IPS DF 6.9 (cell line): ENCODE measurements around the gene ESCO1.

Experiments
- DNase-seq: peaks from one replicate; pipeline ENCODE4 v3.0.0-alpha.2; 2013; ENCODE audit warnings: low read depth, low spot score
- H3K27ac ChIP-seq: one replicate; pipeline ENCODE4 v1.5.1; 2013; ENCODE audit warnings: low read length, control low read depth
- H3K27me3 ChIP-seq: 2 replicates; pipeline ENCODE4 v1.6.1; 2013; ENCODE audit warnings: mild to moderate bottlenecking, low read length; ENCODE audit not compliant: control insufficient read depth, insufficient read depth
- H3K36me3 ChIP-seq: 2 replicates; pipeline ENCODE4 v1.6.1; 2013; ENCODE audit warnings: low read length; ENCODE audit not compliant: control insufficient read depth, insufficient read depth
- H3K4me1 ChIP-seq: 2 replicates; pipeline ENCODE4 v1.6.1; 2013; ENCODE audit warnings: low read length; ENCODE audit not compliant: control insufficient read depth, insufficient read depth
- H3K4me3 ChIP-seq: 2 replicates; pipeline ENCODE4 v1.5.1; 2013; ENCODE audit warnings: mild to moderate bottlenecking, low read length
- H3K9me3 ChIP-seq: 2 replicates; pipeline ENCODE4 v1.6.1; 2013; ENCODE audit warnings: low read length, inconsistent platforms; ENCODE audit not compliant: control insufficient read depth, insufficient read depth
- WGBS: extraction: QIAGEN DNeasy Blood & Tissue Kit; methylation state at CpG from one replicate; pipeline ENCODE4 v1.1.7; 2013; ENCODE audit warnings: mixed read lengths, missing lambda C conversion rate; ENCODE audit not compliant: insufficient read length, insufficient coverage; 5-methylcytosine and 5-hydroxymethylcytosine counted together

ESCO1 gene

GRCh38 chr18:21575656-21576055 is 24.8 kb downstream of the ESCO1 start:
- no CpG with 5 or more reads among the region's 4 CpGs for WGBS
- no peaks in the 10 kb centered on the region for H3K9me3 ChIP-seq
- H3K4me3 ChIP-seq: no peak overlapping the region
- no peak overlapping the region for H3K27ac ChIP-seq
- DNase-seq: no peak
- no peaks in the 10 kb centered on the region for H3K36me3 ChIP-seq
- H3K27me3 ChIP-seq: no peaks in the 10 kb centered on the region
- no peaks in the 10 kb centered on the region for H3K4me1 ChIP-seq

GRCh38 chr18:21571772-21572171 is 28.7 kb downstream of the ESCO1 start:
- no peaks in the 10 kb centered on the region for H3K36me3 ChIP-seq

GRCh38 chr18:21559195-21559594 is 41.3 kb downstream of the ESCO1 start:
- Histone ChIP-seq H3K4me1 (no peaks in the 10 kb centered on the region), H3K9me3 (no peaks in the 10 kb centered on the region), H3K27me3 (no peaks in the 10 kb centered on the region), H3K4me3 (no peak overlapping the region), H3K27ac (no peak overlapping the region), H3K36me3 (peaks cover 2% of the 10 kb centered on the region; the same call in 1 of the 2 replicates)
- no peak for DNase-seq

More at GRCh38 chr18:21571772-21572171, 28.7 kb downstream of the ESCO1 start:
- Histone ChIP-seq H3K27me3 (no peaks in the 10 kb centered on the region), H3K4me1 (no peaks in the 10 kb centered on the region), H3K4me3 (no peak overlapping the region), H3K27ac (no peak overlapping the region), H3K9me3 (no peaks in the 10 kb centered on the region)
- no peak for DNase-seq

GRCh38 chr18:21557607-21558253 is 42.8 kb downstream of the ESCO1 start:
- Histone ChIP-seq H3K27me3 (no peaks in the 10 kb centered on the region), H3K4me1 (no peaks in the 10 kb centered on the region), H3K4me3 (no peak overlapping the region), H3K9me3 (no peaks in the 10 kb centered on the region), H3K27ac (no peak overlapping the region), H3K36me3 (peaks cover 2% of the 10 kb centered on the region; the same call in 1 of the 2 replicates)
- no CpG with 5 or more reads among the region's 6 CpGs for whole genome bisulfite sequencing
- no peak for DNase-seq

GRCh38 chr18:21550510-21550970 is 50.0 kb downstream of the ESCO1 start:
- no peak overlapping the region for H3K27ac ChIP-seq
- no CpG with 5 or more reads among the region's 11 CpGs for WGBS
- H3K4me3 ChIP-seq: no peak overlapping the region
- H3K27me3 ChIP-seq: no peaks in the 10 kb centered on the region
- H3K36me3 ChIP-seq: peaks cover 4% of the 10 kb centered on the region; the same call in 1 of the 2 replicates
- no peaks in the 10 kb centered on the region for H3K9me3 ChIP-seq
- no peak for DNase-seq
- no peaks in the 10 kb centered on the region for H3K4me1 ChIP-seq

- no CpG with 5 or more reads among the region's 2 CpGs for WGBS
- Histone ChIP-seq H3K4me3 (no peak overlapping the region), H3K4me1 (no peaks in the 10 kb centered on the region), H3K9me3 (no peaks in the 10 kb centered on the region), H3K36me3 (peaks cover 4% of the 10 kb centered on the region; the same call in 1 of the 2 replicates), H3K27ac (no peak overlapping the region), H3K27me3 (no peaks in the 10 kb centered on the region)
- no peak for DNase-seq
Measured at GRCh38 chr18:21548647-21549046, 51.9 kb downstream of the ESCO1 start.

- no peak overlapping the region for H3K4me3 ChIP-seq
- no peaks in the 10 kb centered on the region for H3K9me3 ChIP-seq
- no peaks in the 10 kb centered on the region for H3K27me3 ChIP-seq
- H3K27ac ChIP-seq: no peak overlapping the region
- no peaks in the 10 kb centered on the region for H3K4me1 ChIP-seq
- peaks cover 4% of the 10 kb centered on the region; the same call in 1 of the 2 replicates for H3K36me3 ChIP-seq
- no CpG with 5 or more reads among the region's 5 CpGs for WGBS
- DNase-seq: no peak
Measured at GRCh38 chr18:21546423-21546822, 54.1 kb downstream of the ESCO1 start.

- no peaks in the 10 kb centered on the region for H3K36me3 ChIP-seq
- H3K9me3 ChIP-seq: no peaks in the 10 kb centered on the region
- H3K4me3 ChIP-seq: no peak overlapping the region
- no peak overlapping the region for H3K27ac ChIP-seq
- no peaks in the 10 kb centered on the region for H3K4me1 ChIP-seq
- no peaks in the 10 kb centered on the region for H3K27me3 ChIP-seq
- DNase-seq: no peak
- WGBS: no CpG with 5 or more reads among the region's 3 CpGs
Measured at GRCh38 chr18:21538230-21538629, 62.3 kb downstream of the ESCO1 start.

- DNase-seq: no peak
- WGBS: no CpG with 5 or more reads among the region's 1 CpG
- H3K4me1 ChIP-seq: no peaks in the 10 kb centered on the region
- no peaks in the 10 kb centered on the region for H3K27me3 ChIP-seq
- no peak overlapping the region for H3K27ac ChIP-seq
- H3K9me3 ChIP-seq: no peaks in the 10 kb centered on the region
- H3K4me3 ChIP-seq: no peak overlapping the region
- no peaks in the 10 kb centered on the region for H3K36me3 ChIP-seq
Measured at GRCh38 chr18:21534327-21534726, 66.2 kb downstream of the ESCO1 start.

- Histone ChIP-seq H3K27ac (no peak overlapping the region), H3K9me3 (no peaks in the 10 kb centered on the region), H3K36me3 (peaks cover 3% of the 10 kb centered on the region; the same call in 1 of the 2 replicates), H3K4me1 (no peaks in the 10 kb centered on the region), H3K4me3 (no peak overlapping the region), H3K27me3 (no peaks in the 10 kb centered on the region)
- WGBS: no CpG with 5 or more reads among the region's 2 CpGs
- DNase-seq: no peak
Measured at GRCh38 chr18:21526463-21526862, 74.0 kb downstream of the ESCO1 start.

- Histone ChIP-seq H3K4me3 (no peak overlapping the region), H3K4me1 (no peaks in the 10 kb centered on the region), H3K9me3 (no peaks in the 10 kb centered on the region), H3K27me3 (no peaks in the 10 kb centered on the region), H3K36me3 (peaks cover 3% of the 10 kb centered on the region; the same call in 1 of the 2 replicates), H3K27ac (no peak overlapping the region)
- WGBS: no CpG with 5 or more reads among the region's 2 CpGs
- DNase-seq: no peak
Measured at GRCh38 chr18:21525916-21526315, 74.6 kb downstream of the ESCO1 start.
